ENCODE data around the gene INVS.
"Not testable (repeated sequence)": the region's sequence is repeated elsewhere in the genome, so short reads cannot be mapped to it uniquely, and the experiment has no call there.

INVS gene

DNA sequence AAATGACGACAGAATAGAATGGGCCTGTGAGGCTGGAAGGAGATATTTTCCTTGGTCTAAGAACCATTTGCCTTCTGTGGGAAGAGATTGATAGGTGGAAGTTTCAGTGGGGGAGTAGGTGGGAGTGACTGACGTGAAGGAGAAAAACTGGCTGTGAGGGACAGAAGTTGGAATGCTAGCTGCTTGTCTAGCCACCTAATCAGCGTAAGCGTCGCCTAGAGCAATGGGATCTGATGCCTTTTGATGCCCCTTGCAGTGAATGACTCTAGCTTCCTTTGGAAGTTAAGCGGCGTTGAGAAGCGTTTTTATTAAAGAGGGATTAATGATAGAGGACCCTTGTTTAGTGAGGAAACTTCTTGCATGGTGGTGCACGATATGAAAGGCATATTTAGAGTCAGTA, 42.8 kb downstream of the INVS start:
- H3K27me3 ChIP-seq (ENCODE audit: insufficient read depth, low read length); H3K4me1 ChIP-seq (ENCODE audit: insufficient read depth, low read length); H3K36me3 ChIP-seq (ENCODE audit: insufficient read depth, low read length); H3K4me3 ChIP-seq (ENCODE audit: low read length); H3K9me3 ChIP-seq (ENCODE audit: low read length); H2AFZ ChIP-seq (ENCODE audit: low read depth, low read length): not testable (repeated sequence)

DNA sequence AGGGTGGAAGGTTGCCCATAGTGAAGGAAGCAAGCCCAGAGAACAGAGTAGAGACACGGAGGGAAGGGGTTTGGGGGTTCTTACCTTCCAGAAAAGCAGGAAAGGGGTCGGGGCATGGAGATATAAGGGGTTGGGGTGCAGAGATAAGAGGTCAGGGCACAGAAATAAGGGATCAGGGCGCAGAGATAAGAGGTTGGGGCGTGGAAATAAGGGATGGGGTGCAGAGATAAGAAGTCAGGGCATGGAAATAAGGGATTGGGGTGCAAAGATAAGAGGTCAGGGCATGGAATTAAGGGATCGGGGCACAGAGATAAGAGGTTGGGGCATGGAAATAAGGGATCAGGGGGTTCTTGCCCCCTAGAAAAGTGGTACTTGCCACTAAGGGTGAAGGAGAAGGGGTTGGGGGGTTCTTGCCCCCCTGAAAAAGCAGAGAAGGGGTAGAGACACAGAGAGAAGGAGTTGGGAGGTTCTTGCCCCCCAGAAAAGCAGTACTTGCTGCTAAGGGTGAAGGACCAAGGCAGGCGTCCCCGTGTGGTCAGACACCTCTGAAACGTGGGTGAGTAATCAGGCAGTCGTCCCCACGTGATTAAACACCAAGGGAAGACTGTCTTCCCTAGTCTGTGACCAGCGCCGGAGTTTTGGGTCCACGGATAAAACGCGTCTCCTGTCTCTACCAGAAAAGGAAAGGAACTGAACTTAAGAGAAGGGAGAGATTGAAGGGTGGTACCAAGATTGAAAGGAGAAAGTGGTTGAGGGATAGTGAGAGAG, 46.3 kb downstream of the INVS start:
- not testable (repeated sequence) for H3K36me3 ChIP-seq (ENCODE audit: insufficient read depth, low read length); H3K9me3 ChIP-seq (ENCODE audit: low read length); H3K27me3 ChIP-seq (ENCODE audit: insufficient read depth, low read length); H3K4me1 ChIP-seq (ENCODE audit: insufficient read depth, low read length); H3K4me3 ChIP-seq (ENCODE audit: low read length); H2AFZ ChIP-seq (ENCODE audit: low read depth, low read length)

DNA sequence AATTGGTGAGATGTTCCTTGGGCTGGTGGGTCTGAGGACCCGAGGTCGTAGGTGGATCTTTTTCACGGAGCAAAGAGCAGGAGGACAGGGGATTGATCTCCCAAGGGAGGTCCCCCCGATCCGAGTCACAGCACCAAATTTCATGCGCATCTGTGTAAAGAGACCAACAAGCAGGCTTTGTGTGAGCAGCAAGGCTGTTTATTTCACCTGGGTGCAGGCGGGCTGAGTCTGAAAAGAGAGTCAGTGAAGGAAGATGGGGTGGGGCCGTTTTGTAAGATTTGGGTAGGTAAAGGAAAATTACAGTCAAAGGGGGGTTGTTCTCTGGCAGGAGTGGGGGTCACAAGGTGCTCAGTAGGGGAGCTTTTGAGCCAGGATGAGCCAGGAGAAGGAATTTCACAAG, 46.9 kb downstream of the INVS start:
- H3K27me3 ChIP-seq (ENCODE audit: insufficient read depth, low read length); H3K36me3 ChIP-seq (ENCODE audit: insufficient read depth, low read length); H3K9me3 ChIP-seq (ENCODE audit: low read length); H2AFZ ChIP-seq (ENCODE audit: low read depth, low read length); H3K4me3 ChIP-seq (ENCODE audit: low read length): not testable (repeated sequence)
- H3K4me1 ChIP-seq (ENCODE audit: insufficient read depth, low read length): peaks cover 13% of the 10 kb centered on the region

DNA sequence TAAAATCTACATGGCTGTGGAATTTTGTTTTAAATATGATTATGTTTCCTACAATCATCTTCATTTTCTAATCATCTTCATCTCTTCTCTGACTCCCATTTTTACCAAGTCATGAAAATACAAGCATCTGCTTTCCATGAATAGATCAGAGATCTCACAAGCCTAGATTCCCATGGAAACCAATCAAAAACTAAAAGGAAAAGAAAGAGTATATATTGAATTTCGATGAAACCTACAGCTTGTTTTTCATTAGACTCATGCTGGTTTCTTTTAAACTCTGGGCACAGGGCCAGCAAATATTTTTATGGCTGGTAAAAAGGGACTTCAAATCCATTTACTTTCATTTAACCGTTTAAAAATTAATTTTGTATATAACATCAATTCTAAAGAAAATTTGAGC, 51.2 kb downstream of the INVS start:
- no peaks in the 10 kb centered on the region for H3K36me3 ChIP-seq (ENCODE audit: insufficient read depth, low read length)
- no peak overlapping the region for H2AFZ ChIP-seq (ENCODE audit: low read depth, low read length)
- no peaks in the 10 kb centered on the region for H3K27me3 ChIP-seq (ENCODE audit: insufficient read depth, low read length)
- H3K4me1 ChIP-seq (ENCODE audit: insufficient read depth, low read length): peaks cover 13% of the 10 kb centered on the region
- H3K9me3 ChIP-seq (ENCODE audit: low read length): no peaks in the 10 kb centered on the region
- no peak overlapping the region for H3K4me3 ChIP-seq (ENCODE audit: low read length)

DNA sequence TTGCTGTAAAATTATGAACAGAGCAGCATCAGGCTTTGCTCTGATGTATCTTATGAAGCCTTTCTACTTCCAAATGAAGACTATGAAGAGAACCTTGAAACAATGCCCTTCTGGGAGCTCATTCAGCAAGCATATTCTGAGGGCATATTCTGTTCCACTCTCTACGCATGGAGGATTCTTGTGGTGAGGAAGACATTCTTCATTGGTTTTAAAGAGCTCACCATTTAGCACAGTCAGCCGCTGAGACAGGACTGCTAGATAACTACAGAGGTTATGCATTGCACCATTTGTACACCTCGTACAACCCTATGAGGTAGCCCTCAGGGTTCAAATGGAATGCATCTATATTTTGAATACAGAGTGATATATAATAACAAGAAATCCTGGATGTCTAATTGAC, 61.0 kb downstream of the INVS start:
- no peak overlapping the region for H2AFZ ChIP-seq (ENCODE audit: low read depth, low read length)
- H3K27me3 ChIP-seq (ENCODE audit: insufficient read depth, low read length): no peaks in the 10 kb centered on the region
- H3K36me3 ChIP-seq (ENCODE audit: insufficient read depth, low read length): peaks cover 2% of the 10 kb centered on the region
- no peaks in the 10 kb centered on the region for H3K4me1 ChIP-seq (ENCODE audit: insufficient read depth, low read length)
- no peaks in the 10 kb centered on the region for H3K9me3 ChIP-seq (ENCODE audit: low read length)
- H3K4me3 ChIP-seq (ENCODE audit: low read length): no peak overlapping the region

GRCh38 chr9:100167176-100167575, 68.1 kb downstream of the INVS start:
- Histone ChIP-seq H3K36me3 (ENCODE audit: insufficient read depth, low read length) (no peaks in the 10 kb centered on the region), H3K9me3 (ENCODE audit: low read length) (peaks cover 2% of the 10 kb centered on the region), H3K4me3 (ENCODE audit: low read length) (no peak overlapping the region), H3K27me3 (ENCODE audit: insufficient read depth, low read length) (no peaks in the 10 kb centered on the region), H3K4me1 (ENCODE audit: insufficient read depth, low read length) (peaks cover 5% of the 10 kb centered on the region), H2AFZ (ENCODE audit: low read depth, low read length) (no peak overlapping the region)

GRCh38 chr9:100167915-100168654, 69.0 kb downstream of the INVS start:
- Histone ChIP-seq H2AFZ (ENCODE audit: low read depth, low read length) (no peak overlapping the region), H3K9me3 (ENCODE audit: low read length) (peaks cover 2% of the 10 kb centered on the region), H3K4me1 (ENCODE audit: insufficient read depth, low read length) (peaks cover 5% of the 10 kb centered on the region), H3K36me3 (ENCODE audit: insufficient read depth, low read length) (no peaks in the 10 kb centered on the region), H3K27me3 (ENCODE audit: insufficient read depth, low read length) (no peaks in the 10 kb centered on the region), H3K4me3 (ENCODE audit: low read length) (no peak overlapping the region)

- peaks cover 6% of the 10 kb centered on the region for H3K36me3 ChIP-seq (ENCODE audit: insufficient read depth, low read length)
- H3K27me3 ChIP-seq (ENCODE audit: insufficient read depth, low read length): no peaks in the 10 kb centered on the region
- H2AFZ ChIP-seq (ENCODE audit: low read depth, low read length): no peak overlapping the region
- H3K4me1 ChIP-seq (ENCODE audit: insufficient read depth, low read length): peaks cover 5% of the 10 kb centered on the region
- H3K4me3 ChIP-seq (ENCODE audit: low read length): no peak overlapping the region
- peaks cover 10% of the 10 kb centered on the region for H3K9me3 ChIP-seq (ENCODE audit: low read length)
Observed at GRCh38 chr9:100170085-100170484, 71.0 kb downstream of the INVS start.

GRCh38 chr9:100170556-100170955, 71.5 kb downstream of the INVS start:
- H3K9me3 ChIP-seq (ENCODE audit: low read length): peaks cover 11% of the 10 kb centered on the region
- peaks cover 6% of the 10 kb centered on the region for H3K36me3 ChIP-seq (ENCODE audit: insufficient read depth, low read length)
- no peak overlapping the region for H3K4me3 ChIP-seq (ENCODE audit: low read length)
- peaks cover 5% of the 10 kb centered on the region for H3K4me1 ChIP-seq (ENCODE audit: insufficient read depth, low read length)
- no peak overlapping the region for H2AFZ ChIP-seq (ENCODE audit: low read depth, low read length)
- no peaks in the 10 kb centered on the region for H3K27me3 ChIP-seq (ENCODE audit: insufficient read depth, low read length)

DNA sequence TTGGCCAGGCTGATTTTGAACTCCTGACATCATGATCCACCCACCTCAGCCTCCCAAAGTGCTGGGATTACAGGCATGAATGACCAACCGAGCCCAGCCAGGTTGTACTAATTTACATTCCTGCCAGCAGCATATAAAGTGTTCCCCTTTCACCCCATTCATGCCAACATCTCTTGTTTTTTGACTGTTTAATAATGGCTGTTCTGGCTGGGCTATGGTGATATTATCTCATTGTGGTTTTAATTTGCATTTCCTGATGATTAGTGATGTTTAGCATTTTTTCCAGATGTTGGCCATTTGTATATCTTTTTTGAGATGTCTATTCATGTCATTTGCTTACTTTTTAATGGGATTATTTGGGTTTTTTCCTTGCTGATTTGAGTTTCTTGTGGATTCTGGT, 87.3 kb downstream of the INVS start:
- H3K9me3 ChIP-seq (ENCODE audit: low read length): peaks cover 8% of the 10 kb centered on the region
- no peaks in the 10 kb centered on the region for H3K36me3 ChIP-seq (ENCODE audit: insufficient read depth, low read length)
- no peak overlapping the region for H3K4me3 ChIP-seq (ENCODE audit: low read length)
- no peaks in the 10 kb centered on the region for H3K27me3 ChIP-seq (ENCODE audit: insufficient read depth, low read length)
- no peak overlapping the region for H2AFZ ChIP-seq (ENCODE audit: low read depth, low read length)
- H3K4me1 ChIP-seq (ENCODE audit: insufficient read depth, low read length): no peaks in the 10 kb centered on the region

GRCh38 chr9:100190339-100190738, 91.3 kb downstream of the INVS start:
- Histone ChIP-seq H3K4me3 (ENCODE audit: low read length) (no peak overlapping the region), H3K27me3 (ENCODE audit: insufficient read depth, low read length) (no peaks in the 10 kb centered on the region)

GRCh38 chr9:100191264-100191663, 92.2 kb downstream of the INVS start:
- H3K27me3 ChIP-seq (ENCODE audit: insufficient read depth, low read length): no peaks in the 10 kb centered on the region
- peaks cover 11% of the 10 kb centered on the region for H3K9me3 ChIP-seq (ENCODE audit: low read length)
- no peak overlapping the region for H3K4me3 ChIP-seq (ENCODE audit: low read length)
- H3K36me3 ChIP-seq (ENCODE audit: insufficient read depth, low read length): peaks cover 1% of the 10 kb centered on the region
- H3K4me1 ChIP-seq (ENCODE audit: insufficient read depth, low read length): no peaks in the 10 kb centered on the region
- H2AFZ ChIP-seq (ENCODE audit: low read depth, low read length): no peak overlapping the region

More at GRCh38 chr9:100190339-100190738, 91.3 kb downstream of the INVS start:
- Histone ChIP-seq H2AFZ (ENCODE audit: low read depth, low read length) (no peak overlapping the region), H3K36me3 (ENCODE audit: insufficient read depth, low read length) (peaks cover 1% of the 10 kb centered on the region), H3K4me1 (ENCODE audit: insufficient read depth, low read length) (no peaks in the 10 kb centered on the region), H3K9me3 (ENCODE audit: low read length) (peaks cover 11% of the 10 kb centered on the region)

- Histone ChIP-seq H3K36me3 (ENCODE audit: insufficient read depth, low read length) (peaks cover 3% of the 10 kb centered on the region), H3K4me3 (ENCODE audit: low read length) (no peak overlapping the region), H3K4me1 (ENCODE audit: insufficient read depth, low read length) (no peaks in the 10 kb centered on the region), H2AFZ (ENCODE audit: low read depth, low read length) (no peak overlapping the region), H3K9me3 (ENCODE audit: low read length) (peaks cover 11% of the 10 kb centered on the region), H3K27me3 (ENCODE audit: insufficient read depth, low read length) (no peaks in the 10 kb centered on the region)
Observed at GRCh38 chr9:100193078-100193477, 94.0 kb downstream of the INVS start.

Measured in neuron (in vitro differentiated cells).